Measurements from ENCODE around the gene CDON.

Gene CDON

DNA sequence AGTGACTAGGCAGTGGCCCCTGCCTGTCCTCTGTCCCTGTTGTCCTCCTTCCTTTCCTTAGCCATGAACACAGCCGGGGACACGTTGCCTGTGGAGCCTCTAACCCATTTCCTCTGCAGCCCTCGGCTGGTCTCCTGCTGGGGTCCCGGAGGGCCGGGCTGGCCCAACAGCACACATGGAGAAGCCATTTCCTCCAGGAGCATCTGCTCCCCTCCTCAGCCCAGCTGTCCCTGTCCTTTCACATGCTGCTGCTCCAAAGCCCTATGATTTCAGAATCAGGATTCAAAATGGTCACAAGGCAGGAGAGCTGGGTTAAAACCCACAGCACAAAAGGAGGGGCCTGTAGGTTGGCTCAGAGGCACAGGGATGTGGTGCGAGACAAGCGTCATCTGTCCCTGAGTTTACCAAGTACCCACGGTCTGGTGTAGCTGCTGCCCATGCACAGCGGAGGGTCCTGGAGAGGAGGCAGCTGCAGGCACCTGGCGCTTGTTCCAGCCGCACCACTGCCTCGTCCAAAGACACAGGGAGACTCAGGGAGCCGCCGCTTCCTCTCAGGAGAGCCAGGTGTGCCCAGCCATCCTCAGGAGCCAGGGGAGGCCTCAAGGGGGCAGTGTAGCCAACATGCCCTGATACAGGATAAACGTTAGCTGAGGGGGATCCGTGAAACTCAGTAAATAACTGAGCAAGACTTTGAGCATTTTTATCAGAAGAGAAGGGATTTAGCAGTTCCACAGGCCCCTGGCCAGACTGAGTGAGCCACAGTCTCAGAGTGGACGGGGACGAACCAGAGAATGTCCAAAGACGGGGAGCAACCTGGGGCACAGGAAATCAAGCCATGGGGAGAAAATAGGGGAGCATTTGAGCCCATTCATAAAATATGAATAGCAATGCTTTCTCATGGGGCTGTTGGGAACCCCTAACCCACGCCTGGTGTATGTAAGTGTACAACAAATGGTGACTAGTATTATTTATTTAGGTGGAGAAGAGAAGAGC lies 120.8 kb downstream of the CDON start:
- peak; percentile 27 for DNase-seq

DNA sequence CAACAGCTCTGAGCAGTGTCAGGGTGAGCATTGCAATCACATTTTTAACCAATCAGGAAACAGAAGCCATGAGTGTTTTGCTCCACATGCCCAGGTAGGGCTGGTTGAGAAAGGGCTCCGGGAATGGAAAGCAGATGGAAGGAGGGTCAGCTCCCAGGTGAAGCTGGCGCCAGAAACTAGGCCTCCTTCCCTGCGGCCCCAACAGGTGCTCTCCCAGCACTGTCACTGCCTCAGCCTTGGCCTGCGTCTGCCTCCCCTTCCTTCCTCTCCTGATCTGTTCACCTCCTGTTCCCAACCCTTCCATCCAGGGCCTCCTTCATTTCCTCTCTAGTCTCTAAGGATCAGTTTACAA lies 121.4 kb downstream of the CDON start:
- no peak for DNase-seq

DNA sequence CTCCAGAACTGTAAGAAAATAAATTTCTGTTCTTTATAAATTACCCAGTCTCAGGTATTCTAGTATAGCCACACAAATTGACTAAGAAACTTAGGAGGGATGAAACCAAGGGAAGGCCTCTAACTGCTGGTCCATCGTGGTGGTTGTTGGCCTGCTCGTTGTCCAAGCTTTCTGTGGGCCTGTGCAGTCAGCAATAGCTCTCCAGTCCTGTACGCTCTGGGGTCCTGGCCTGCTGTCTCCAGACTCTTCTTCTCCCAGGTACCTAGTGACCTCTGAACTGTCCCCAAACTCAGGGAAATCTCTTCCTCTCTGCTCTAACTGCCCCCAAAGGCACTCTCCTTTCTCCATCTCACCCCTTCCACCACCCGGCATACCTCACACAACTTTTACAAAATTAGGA lies 122.5 kb downstream of the CDON start:
- no peak for DNase-seq

DNA sequence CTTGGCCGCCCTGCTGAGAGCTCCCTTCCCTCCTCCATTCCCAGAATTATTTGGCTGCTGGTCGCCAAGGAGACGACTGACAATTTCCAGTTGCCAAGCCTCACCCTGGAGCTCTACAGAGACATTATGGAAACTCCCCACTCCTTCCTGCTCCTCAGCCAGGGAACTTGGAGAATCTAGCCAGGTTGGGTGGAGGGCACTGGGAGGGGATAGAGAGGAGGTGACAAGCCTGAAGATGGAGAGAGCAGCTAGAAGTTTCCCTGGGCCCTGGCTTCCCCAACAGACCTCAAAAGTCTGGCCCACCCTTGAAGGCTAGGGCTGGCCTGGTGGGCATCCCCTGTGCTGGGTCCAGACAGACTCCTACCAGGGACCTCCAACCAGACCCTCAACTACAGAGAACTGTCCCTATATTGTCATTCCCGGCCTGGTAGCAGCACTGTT lies 123.6 kb downstream of the CDON start:
- DNase-seq = no peak

DNA sequence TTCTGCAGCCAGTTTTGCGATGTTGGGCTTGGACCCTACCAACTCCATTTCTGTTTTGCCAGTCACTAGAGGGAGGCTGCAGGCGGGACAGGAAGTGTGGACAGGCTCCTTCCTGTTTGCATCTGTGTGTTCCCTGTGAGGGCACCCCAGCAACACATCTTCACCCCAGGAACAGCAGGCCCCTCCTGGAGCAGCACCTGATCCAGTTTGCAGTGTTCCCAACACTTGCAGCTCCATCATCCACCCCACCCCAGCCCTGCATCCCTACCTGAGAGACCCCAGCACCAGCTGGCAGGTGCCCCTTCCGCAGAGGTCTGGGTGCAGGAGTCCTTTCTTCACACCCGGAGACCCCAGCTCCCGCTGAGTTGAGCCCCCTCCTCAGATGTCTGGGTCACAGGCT lies 124.2 kb downstream of the CDON start:
- DNase-seq = no peak

DNA sequence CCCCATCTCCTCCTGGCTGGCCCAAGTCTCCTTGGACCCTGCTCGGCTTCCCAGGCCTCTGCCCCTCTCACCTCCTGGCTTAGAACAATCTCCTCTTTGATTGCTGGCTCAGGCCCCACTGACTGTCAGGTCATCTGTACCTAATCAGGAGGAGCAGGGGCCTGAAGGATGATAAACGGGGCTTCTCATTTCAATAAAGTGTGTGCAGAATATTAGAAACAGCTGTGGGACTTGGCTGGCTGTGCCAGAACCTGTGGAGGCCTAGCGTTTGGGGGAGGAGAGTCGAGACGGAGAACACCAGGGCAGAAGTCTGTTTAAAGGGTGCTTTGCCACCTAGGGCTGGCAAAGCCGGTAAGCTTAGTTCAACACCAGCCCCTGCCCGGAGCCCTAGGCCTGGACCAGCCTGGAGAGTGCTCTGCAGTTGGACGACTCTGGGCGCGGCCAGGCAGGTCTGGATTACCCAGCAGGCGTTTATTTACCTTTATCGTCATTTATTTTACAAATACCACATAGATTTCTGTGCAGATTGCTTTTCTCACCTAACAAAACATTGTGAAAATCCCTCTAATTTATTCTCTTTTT lies 127.0 kb downstream of the CDON start:
- no peak for DNase-seq

DNA sequence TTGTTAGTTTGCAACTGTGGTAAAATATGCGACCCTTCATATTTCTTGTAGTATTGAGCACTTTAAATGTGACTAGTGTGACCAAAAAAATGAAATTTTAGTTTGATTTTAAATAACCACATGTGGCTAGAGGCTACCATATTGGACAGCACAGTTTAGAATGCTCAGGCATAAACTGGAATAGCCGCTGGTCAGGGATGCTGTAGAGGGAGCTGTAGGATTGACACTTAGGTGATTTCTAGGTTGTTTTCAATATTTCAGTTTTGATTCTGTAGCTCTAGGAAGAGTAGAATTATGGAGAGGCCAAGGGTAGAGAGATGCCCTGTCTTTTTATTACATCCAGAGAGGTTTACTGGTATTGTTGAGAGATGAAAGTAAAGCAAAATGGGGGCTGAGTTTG lies 127.6 kb downstream of the CDON start:
- no peak for DNase-seq

DNA sequence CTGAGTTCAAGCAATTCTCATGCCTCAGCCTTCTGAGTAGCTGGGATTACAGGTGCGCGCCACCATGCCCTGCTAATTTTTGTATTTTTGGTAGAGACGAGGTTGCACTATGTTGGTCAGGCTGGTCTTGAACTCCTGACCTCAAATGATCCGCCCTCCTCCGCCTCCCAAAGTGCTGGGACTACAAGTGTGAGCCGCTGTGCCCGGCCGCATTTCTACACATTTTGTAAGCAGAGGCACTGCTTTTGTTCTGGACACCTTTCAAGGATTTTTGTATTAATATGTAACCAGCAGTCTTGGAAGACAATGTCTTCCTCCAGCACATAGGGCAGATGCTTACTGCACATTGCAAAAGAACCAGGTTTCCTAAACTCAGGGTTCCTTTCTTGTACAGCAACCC lies 128.2 kb downstream of the CDON start:
- DNase-seq = no peak

DNA sequence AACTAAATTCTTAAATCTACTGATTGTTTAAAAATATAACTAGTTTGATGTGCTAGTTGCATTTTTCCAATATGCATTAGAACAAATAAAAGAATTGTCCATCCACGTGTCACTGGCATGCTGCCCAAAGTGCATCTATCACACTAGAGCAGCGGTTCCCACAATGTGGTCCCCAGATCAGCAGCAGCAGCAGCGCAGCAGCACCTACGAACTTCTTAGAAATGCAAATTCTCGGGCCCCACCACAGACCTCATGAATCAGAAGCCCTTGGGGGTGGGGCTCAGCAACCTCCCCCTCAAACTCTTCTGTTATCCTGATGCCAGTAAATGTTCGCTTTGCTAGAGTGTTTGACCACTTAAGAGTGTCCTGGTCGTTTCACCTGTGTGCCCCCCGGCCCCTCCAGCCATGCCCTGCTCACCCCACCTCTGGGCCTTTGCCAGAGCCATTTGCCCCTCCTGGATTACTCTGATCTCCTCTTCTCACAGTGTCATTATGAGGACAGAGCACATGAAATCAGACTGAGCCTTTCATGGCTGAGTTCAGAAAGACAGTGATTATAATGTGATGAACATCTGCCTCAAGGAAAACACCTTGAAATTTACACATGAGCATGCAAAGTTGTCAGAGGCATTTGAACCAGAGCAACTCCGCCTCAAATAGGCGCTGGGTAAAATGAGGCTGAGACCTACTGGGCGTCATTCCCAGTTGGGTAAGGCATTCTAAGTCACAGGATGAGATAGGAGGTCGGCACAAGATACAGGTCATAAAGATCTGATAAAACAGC lies 129.4 kb downstream of the CDON start:
- no peak for DNase-seq

DNA sequence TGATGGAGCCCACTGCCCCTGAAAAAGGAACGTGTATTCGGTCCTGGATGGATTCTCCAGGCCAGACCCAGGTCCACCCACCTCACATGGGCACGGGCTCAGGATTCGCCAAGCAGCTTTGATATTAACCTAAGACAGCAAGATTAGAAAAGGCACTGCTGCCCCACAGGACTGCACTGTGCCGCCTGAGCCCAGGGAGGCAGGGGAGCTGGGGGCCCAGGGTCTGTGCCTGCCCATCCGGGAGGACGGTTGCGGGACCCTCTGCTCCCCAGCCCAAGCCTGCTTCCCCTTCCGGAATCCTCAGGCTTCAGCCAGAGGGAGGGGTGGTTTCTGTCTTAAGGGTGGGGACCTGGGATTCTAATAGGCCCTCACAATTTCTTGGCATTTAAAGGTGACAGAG lies 130.4 kb downstream of the CDON start:
- no peak for DNase-seq

DNA sequence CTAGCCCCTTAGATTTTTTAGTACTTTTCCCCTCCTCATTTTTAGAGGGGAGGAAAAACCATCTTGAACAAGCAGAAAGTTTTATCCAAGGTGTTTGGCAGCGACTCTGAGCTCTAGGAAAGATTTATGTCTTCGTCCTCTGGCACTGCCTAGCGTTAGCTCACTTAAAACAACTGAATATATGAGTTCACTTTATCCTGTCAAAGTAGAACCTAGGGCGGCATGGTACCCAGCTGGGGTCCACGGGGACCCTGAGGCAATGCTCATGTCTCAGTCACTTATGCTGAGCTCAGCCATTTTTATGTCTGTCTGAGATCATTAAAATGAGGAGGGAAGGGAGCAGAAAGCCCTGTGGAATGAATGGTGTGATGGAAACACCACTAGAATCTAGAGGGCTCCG lies 131.0 kb downstream of the CDON start:
- DNase-seq = no peak

DNA sequence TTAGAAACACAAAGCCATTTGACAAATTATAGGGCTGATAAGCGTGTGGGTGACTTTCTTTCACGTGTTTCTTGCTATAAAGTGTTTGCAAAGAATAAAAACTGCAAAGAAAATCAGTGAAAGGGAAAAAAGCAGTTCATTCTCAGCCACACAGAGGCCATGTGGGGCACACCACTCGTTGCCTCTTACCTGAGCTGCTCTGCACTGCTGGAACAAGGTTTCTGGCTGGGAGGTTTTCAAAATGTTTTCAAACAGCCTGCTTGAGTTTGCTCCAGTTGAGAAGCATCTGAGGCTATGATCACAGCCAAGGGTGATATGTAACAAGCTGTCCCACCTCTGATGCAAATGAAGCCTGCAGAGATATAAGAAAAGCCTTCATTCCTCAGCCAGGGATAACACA lies 131.6 kb downstream of the CDON start:
- no peak for DNase-seq

DNA sequence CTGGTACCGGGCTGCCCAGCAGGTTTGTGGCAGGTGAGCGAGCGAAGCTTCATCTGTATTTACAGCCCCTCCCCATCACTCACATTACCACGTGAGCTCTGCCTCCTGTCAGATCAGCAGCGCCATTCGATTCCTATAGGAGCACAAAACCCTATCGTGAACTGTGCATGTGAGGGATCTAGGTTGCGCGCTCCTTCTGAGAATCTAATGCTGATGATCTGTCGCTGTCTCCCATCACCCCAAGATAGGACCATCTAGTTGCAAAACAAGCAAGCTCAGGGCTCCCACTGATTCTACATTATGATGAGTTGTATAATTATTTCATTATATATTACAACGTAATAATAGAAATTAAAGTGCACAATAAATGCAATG lies 132.6 kb downstream of the CDON start:
- DNase-seq = no peak

DNA sequence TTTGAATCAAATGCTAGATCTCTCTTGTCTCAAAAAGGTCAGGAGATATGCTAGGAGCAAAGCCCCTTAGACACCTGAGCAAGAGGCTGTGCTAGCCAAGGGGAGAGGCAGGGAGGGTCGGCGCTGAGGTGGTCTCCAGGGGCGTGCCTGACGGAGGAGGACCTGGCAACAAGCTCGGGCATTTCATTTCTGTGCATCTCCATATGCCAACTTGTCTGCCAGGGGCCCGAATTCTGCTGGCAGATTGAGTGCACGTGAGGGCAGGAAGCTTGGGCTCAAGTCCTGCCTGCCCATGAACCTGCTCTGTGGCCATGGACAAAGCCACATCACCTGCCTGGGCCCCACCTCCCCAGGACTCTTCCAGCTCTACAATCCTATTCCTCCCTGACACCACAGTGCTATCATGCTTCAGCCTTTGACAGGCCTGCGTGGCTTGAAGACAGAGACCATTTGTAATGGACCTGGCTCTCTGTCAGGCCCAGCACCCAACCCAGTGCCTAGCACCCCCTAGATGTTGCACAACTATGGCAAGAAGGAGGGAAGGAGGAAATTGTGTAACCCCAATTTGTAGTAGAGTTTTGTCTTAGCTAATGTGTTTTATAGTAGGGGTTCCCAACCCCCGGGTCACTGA lies 133.1 kb downstream of the CDON start:
- no peak for DNase-seq

DNA sequence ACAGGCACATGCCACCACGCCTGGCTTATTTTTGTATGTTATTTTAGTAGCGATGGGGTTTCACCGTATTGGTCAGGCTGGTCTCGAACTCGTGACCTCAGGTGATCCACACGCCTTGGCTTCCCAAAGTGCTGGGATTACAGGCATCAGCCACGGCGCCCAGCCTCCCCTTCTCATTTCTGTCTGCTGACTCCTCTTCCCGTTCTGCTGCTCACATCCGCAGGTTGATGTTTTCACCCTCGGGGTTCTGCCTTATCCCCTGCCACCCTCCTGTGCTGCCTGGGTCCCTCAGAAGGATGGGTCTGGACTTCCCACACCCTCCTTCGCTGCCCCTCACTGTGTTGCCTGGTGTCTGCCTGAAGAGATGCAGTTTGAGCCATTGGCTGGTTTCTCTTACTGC lies 136.0 kb downstream of the CDON start:
- DNase-seq = no peak

DNA sequence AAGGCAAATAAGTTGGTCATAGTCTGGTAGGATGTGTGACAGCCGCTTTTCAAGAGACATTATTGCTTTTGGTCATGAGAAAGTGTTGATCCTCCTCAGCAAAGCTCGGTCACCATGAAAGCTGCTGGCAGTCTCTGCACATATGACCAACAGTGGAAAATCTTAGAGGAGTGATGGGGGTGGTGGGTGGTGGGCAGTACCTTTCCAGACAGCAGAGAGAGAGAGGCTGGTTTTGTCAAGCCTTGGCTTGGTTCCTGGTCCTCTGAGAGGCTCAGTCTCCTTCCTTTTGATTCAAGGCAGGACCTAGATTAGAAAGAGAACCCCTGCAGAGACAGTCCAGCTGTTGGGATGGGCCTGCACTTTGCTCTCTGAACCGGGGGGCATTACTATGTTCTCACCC lies 136.9 kb downstream of the CDON start:
- DNase-seq = no peak

DNA sequence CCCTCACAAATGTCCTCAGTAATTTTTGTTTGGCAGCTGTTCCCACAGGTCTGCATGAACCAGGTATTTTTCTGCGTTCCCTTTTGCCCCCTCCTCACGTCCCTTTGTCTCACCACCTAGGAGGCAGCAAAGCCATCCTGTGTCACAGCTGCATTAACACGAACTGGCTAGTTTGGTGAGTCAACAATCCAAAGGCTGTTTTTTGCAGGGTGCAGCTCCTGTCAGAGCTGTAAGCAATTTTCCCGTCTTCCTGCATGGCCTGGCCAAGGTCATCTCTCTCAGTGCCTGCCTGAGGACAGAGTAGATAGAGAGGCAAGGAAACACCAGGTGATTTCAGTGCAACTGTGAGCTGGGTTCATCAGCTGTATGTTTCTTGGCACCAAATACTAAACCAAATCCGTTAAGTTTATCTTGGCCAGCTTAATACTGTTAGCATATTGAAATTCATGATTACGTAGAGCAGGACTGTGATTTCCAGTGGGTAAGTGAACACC lies 137.4 kb downstream of the CDON start:
- no peak for DNase-seq

DNA sequence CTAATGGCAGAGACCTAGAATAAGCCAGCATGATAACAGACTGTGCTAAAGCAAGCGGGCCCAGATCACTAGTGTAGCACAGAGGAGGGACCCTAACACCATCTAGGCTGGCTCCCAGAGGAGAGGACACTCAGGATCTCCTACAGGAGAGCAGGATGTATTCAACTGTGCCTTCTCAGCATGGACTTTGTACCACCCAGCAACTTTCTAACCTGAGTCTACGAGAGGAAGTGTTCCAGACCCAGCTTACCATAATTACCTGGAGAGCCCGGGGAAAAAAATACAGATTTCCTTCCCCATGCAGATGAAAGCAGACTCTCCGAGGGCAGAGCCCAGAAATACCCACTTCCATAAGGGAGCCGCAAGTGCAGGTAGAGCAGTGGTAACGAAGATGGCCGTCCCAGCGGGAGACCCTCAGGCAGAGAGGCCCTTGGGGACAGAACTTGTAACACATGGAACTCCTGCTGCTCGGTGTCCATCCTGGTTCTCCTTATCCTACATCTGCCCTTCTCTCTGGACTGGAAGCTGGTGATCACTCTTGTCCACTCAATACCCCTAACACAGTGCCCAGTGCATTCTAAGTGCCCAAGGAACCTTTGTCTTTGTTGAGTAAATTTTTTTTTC lies 138.2 kb downstream of the CDON start:
- DNase-seq = no peak

DNA sequence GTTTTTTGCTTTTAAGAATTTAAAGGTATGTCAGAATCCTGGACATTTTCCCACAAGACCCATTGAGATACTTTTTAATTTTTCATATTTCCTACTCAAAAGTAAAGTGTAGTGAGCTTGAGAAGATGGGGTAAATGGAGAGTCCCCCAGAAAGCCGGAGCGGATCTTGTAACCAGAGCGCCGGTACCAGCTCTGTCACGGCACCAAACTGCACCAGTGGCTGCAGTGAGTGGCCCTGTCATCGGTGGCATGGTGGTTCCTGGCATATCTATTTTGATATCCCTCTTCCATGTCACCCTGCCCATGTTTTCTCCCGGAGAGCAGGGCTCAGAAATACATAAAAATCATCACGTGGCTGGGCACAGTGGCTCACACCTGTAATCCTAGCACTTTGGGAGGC lies 139.0 kb downstream of the CDON start:
- no peak for DNase-seq

DNA sequence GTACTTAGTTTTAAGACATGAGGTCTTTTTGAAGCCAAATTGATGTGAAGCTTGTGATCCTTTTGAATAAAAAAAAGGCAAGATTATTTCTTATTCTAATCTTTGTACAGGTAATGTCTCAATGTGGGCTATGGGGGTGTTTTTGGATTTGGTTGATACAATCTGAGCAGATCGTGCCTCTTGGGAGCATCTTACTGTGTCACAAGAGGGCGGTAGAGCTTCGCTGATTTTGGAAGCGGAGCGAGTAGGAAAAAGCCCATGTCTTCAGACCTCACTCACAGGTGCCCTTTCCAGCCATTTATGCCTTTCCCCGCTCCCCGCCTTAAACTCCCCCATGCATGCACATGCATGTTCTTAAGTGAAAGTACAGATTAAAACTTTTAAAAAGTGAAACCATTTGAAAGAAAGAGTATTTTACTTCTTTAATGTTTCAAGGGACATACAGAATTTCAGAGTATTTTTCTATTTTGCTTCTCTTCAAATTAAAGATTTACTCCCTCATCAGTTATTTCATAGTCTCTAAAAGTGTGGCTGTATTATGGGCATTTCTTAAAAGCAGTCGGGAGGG lies 139.6 kb downstream of the CDON start:
- DNase-seq = peak; percentile 39

DNA sequence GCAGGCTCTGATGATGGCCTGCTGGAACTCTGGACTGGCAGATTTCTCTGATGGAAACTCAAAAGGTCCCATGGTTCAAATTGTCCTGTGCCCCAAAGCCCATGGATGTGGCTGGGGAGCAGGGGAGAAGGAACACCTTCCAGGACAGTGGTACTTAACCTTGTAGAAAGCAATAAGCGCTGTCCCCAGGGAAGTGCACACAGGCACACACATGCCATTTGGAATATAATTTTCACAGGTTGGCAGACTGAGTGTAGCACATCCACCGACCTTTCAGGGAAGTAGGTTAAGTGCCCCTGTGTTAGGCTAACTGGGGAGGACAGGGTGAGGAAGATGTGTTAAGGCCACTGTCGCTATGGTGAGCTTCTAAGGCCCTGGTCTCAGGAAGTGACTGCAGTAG lies 140.5 kb downstream of the CDON start:
- DNase-seq = no peak

DNA sequence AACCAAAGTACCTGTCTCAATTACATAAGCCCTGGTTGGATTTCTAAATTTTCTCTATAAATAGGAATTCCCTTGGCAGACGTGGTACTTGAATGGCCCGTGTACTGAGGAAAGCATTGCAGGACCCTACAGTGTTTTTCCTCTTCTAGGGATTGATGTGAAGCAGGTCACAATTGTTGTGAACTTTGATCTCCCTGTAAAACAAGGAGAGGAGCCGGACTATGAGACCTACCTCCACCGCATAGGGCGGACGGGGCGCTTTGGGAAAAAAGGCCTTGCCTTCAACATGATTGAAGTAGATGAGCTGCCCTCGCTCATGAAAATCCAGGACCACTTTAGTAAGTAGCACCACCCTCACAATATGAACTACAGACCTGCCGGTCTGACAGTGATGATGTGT lies 141.6 kb downstream of the CDON start:
- DNase-seq = no peak
